Measurements from ENCODE around the gene BIN2. TPM values are rescaled to one million over a fixed set of nuclear protein-coding genes. Genes with fewer than 3 reads are reported as not detected.

Gene BIN2
- 1 to 10 TPM; 2.4 to 4.0 (median 3.3) TPM for polyA plus RNA-seq (ENCODE audit: insufficient read length in 4 of 4)

- DNase-seq (ENCODE audit: low read depth in 4 of 4, low spot score in 3 of 4) = no peak
Observed at GRCh38 chr12:51323966-51324895, at the start of gene BIN2. BIN2 (minus strand) TSS chr12:51324174; CDS start chr12:51324102, 72 bp downstream.

- no peak for DNase-seq (ENCODE audit: low read depth in 4 of 4, low spot score in 3 of 4)
Observed at GRCh38 chr12:51373187-51373586, 49.2 kb upstream of the BIN2 start.

DNA sequence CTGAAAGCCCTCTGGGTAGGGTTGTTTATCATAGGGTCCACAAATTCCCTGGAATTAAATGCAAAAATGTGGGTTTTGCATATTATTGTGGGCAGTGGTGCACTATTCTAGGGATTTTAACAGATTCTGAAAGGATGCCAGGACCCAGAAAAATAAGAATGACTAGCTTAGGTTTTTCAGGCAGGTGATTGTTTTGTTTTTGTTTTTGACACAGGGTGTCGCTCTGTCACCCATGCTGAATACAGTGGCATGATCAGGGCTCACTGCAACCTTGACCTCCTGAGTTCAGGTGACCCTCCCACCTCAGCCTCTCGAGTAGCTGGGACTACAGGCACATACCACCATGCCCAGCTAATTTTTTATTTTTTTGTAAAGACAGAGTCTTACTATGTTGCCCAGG is 48.0 kb upstream of the BIN2 start:
- no peak for DNase-seq (ENCODE audit: low read depth in 4 of 4, low spot score in 3 of 4)

DNA sequence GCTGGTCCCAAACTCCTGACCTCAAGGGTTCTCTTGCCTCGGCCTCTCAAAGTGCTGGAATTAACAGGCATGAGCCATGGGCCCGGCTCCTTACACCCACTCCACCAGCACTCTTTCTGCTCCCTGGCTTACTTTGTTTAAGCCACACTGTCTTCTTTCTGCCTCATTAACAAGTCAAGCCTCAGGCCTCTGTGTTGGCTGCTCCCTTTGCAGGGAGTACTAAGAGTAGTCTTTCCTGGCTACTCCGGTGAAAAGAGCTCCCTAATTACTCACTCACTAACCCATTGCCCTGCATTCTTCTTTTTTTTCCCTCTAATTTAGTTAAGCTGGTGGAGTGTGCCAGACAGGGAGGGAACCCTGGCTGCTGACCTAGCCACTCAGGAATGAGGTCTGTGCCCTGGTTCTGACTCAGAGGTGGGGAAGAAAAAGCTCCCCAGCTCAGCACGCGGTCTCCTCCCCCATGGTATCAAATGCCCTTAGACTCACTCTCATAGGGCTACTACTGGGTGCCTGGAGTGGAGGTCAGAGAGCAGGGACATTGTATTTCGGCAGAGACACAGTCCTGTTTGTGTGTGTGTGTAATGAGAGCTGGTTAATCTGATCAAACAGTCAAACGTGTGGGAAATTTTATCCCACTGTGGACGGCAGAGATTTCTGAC is 47.5 kb upstream of the BIN2 start:
- DNase-seq (ENCODE audit: low read depth in 4 of 4, low spot score in 3 of 4) = peak; percentile 63 to 87 (median 72)

DNA sequence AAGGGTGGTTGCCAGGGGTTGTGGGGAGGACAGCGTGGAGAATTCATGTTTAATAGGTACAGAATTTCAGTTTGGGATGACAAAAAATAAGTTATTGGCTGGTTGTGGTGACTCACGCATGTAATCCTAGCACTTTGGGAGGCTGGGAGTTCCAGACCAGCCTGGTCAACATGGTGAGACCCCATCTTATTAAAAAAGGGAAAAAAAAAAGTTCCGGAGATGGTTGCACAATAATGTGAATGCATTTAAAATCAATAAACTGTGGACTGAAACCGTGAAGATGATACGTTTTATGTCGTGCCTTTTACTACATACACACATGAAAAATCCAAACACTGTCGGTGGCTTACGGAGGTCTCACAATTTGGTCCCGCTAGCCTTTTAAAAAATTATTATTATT is 46.7 kb upstream of the BIN2 start:
- DNase-seq (ENCODE audit: low read depth in 4 of 4, low spot score in 3 of 4) = no peak

DNA sequence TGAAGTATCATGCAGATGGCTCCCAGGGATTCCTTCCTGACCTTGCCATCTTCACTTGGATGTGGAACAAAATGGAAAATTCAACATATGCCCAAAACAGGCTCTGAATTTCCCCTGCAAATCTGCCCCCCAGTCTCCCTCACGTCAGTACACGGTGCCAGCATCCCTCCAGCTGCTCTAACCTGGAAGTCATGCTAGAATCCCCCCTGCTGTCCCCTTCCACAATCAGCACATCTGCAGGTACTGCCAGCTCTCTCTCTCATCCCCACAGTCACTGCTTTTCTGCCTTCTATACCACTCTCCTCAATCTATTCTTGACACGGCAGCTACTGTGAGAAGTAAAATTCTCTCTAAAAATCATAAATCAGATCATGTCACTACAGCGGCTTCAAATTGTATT is 45.6 kb upstream of the BIN2 start:
- DNase-seq (ENCODE audit: low read depth in 4 of 4, low spot score in 3 of 4) = no peak

DNA sequence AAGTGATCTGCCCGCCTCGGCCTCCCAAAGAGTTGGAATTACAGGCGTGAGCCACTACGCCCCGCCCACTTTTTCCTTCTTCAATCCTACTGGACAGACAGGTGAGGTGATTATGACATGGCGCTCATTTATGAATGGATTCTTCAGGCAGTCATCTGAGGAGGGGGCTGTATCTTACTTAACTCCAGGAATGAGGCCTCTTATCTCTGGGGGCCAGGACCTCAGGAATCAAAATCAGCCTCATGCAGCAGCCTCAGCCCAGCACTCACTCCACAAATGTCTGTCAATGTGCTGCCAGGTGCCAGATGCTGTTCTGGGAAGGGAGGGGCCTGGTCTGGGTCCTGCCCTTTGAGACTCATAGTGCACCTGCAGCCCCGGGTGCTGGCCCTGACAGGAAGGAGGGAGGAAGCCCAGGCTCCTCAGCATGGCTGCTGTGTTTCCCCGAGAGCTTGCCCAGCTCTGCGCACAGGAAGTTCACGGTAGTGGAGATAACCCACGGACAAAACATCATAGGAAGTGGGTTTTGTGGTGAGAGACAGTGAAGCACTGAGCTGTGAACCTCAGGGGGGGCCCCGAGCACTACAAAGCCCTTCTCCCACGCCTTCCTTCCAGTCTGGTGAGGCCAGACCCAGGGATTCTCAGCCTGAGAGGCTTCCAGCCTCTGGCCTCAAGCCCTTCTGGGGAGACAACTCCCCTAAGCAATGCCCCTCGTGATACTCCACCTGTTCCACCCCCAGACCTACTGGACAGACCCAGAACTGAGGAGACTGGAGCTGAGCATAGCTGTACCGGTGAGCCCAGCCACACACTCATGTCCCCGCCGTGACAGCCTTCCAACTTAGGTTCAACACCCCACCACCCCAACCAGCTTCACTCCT is 44.9 kb upstream of the BIN2 start:
- DNase-seq (ENCODE audit: low read depth in 4 of 4, low spot score in 3 of 4) = no peak

- DNase-seq (ENCODE audit: low read depth in 4 of 4, low spot score in 3 of 4) = no peak
Observed at GRCh38 chr12:51365276-51365675, 41.3 kb upstream of the BIN2 start.

- DNase-seq (ENCODE audit: low read depth in 4 of 4, low spot score in 3 of 4) = no peak
Observed at GRCh38 chr12:51364001-51364400, 40.0 kb upstream of the BIN2 start.

GRCh38 chr12:51362747-51363342 is 38.9 kb upstream of the BIN2 start:
- DNase-seq (ENCODE audit: low read depth in 4 of 4, low spot score in 3 of 4) = no peak

- DNase-seq (ENCODE audit: low read depth in 4 of 4, low spot score in 3 of 4) = no peak
Observed at GRCh38 chr12:51362307-51362706, 38.3 kb upstream of the BIN2 start.

DNA sequence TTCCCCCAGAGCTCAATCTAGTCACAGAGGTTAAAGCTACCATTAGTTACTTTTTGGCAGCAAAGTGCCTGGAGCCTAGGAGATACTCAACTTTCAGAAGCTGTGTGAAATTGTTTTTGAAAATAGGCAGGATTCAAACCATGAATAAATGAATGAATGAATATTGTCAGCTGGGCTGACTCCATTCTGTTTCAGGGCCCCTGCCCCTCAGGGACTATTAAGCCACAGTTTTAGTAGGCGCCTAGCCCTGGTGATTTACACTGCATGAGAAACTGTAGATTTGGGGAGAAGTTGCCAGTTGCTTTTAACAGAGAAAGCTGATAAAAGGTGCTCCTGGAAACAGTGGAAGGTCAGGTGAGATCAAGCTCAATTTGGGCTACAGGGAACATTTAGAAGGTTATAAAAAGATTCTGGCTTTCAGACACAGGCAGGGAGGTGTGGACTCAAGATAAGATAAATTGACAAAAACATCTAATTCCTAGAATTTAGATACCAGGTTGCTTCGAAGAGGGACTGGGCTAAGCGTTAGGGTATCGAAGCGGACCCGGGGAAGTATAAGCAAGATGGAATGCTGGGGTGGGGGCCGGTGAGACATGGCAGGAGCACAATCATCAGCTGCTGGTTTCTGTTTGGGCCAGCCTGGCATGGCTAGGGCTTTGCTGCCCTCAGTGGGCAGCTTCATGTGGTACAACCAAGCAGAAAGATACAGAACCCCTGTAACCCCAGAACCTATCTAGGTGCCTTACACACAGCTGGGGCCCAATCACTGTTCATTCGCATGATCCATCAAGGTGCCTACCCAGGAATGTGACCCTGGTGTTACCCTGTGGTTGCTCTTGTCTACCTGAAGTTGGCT is 37.4 kb upstream of the BIN2 start:
- no peak for DNase-seq (ENCODE audit: low read depth in 4 of 4, low spot score in 3 of 4)

DNA sequence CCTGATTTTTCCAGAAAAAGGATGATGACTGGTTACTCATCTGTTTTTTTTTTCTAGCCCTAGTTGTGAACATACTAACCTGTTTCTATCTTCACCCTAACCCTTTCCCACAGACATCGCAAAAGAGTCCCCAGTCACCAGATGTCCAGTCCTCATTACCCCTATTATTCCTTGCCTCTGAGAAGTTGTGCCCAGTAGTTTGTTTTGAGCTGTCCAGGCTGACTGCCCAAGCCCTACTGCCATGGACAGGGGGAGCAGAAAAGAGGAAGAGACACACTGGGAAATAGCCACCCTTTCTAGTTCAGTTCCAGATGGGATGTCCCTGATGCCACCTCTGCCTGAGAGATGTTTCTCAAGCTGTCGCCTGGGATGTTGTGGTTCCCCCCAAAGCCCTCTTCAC is 36.3 kb upstream of the BIN2 start:
- no peak for DNase-seq (ENCODE audit: low read depth in 4 of 4, low spot score in 3 of 4)

GRCh38 chr12:51359851-51360250 is 35.9 kb upstream of the BIN2 start:
- DNase-seq (ENCODE audit: low read depth in 4 of 4, low spot score in 3 of 4) = no peak

- DNase-seq (ENCODE audit: low read depth in 4 of 4, low spot score in 3 of 4) = no peak
Observed at GRCh38 chr12:51358496-51358895, 34.5 kb upstream of the BIN2 start.

GRCh38 chr12:51357374-51358047 is 33.5 kb upstream of the BIN2 start:
- no peak for DNase-seq (ENCODE audit: low read depth in 4 of 4, low spot score in 3 of 4)

DNA sequence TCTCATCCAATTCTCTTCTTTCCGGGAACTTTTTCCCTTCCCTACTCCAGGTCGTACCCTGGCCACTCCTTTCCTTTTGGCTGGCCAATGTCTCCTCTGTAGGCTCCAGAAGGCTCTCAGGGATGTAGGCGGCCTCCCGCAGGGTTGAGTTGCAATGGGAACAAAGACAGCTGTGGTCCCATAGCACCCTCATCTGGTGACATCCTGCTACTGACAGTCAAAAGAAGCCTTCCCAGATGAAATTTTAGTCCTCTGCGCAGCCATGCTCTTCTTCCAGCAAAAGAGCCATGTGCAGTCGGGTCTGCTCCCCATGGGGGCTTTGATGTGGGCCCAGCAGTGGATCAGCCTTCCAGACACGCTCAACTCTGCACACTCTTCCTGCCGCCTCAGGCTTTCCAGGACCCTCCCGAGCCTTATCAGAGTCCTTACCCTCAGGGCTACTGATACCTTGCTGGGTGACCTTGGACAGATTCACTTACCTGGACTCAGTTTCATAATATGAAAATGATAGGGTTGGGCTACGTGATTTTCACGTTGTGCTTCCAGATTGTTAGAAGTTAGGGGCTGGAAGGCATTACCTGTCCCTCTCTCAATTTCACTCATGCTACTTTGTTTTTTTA is 28.0 kb upstream of the BIN2 start:
- peak in 1 of 4 donors; percentile 29 for DNase-seq (ENCODE audit: low read depth in 4 of 4, low spot score in 3 of 4)

GRCh38 chr12:51349026-51349425 is 25.1 kb upstream of the BIN2 start:
- no peak for DNase-seq (ENCODE audit: low read depth in 4 of 4, low spot score in 3 of 4)

DNA sequence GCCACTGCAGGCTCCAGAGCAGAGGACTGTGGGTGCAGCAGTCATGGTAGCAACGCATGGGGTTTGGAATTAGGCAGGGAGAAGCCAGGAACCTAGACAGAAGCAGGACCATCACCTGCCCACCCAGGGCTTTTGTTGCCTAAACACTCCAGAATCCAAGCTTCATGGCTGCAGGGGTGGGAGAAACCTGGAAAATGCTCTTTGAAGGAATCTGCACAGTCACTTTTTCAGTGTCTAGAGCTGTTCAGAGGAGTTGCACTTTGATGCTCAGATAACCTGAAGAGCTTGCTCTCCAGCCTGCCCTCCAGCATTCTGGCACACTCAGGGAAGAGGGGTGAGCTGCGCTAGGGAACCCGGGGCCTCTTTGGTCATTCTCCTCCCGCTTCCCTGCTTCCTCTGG is 24.1 kb upstream of the BIN2 start:
- no peak for DNase-seq (ENCODE audit: low read depth in 4 of 4, low spot score in 3 of 4)

All from left renal pelvis (tissue), 4 donors.